Measurements from ENCODE around the gene AMMECR1.

- TF ChIP-seq CTCF (IDR thresholded peaks at IDR 0.05) (no peak), POLR2AphosphoS5 (IDR thresholded peaks at IDR 0.05) (no peak)
These were observed 31.8 kb downstream of the AMMECR1 start for GRCh38 chrX:110286106-110286505.

Data from prostate gland (tissue), 2 donors.